ENCODE measurements around the gene RPSA. TPM values are rescaled to one million over a fixed set of nuclear protein-coding genes. Genes with fewer than 3 reads are reported as not detected.

Gene RPSA
- total RNA-seq, 4 donors from 2014 or later: 637 to 1,292 (median 907) TPM

DNA sequence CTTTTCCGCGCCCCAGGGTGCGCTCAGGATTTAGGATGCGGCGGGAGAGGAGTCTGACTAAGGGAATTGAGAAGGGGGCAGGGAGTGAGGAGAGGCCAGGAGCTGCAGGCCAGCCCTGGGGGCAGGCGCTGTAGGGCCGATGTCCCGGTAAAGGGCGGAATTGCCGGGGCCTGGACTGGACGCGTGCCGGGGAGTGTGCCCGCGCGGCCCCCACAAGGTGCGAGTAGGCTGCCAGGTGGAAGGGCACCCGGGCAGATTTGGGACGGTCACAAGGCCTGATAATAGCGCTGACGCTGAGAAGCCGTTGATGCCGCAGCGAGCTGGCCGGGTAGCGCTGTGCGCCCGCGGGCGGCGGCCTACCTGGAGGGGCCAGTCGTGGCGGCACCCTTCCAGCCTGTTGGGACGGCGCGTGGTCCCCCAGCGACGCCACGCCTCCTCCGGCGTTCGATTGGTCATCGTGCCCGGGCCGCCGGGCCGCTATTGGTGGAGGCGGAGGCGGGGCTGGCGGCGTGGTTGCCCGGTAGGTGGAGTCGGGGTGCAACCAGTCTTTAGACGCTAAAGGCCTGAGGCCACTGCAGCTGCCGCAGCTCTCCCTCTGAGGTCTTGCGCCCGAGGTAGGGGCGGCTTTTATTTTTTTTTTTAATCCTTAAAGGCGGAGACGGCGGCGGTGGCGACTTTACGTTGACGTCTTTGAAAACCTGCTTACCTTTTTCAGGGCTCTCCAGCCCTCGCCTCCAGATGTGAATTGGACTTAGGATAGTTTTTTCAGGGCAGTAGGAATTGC lies 22.4 kb upstream of the RPSA start:
- H3K4me3 ChIP-seq: peak overlapping the region; percentile 63 to 81
- peak overlapping the region; percentile 88 to 98 (median 92) for H3K27ac ChIP-seq
- peaks cover 0 to 45% (median 10%) of the 10 kb centered on the region in 3 donors for H3K4me1 ChIP-seq
- no peaks in the 10 kb centered on the region for H3K36me3 ChIP-seq
- WGBS, 2 donors (ENCODE audit: low coverage in 1 of 2): 2 to 3% methylated on average over 16 to 21 of the region's 66 CpGs
- TF ChIP-seq EP300 (IDR thresholded peaks at IDR 0.05): no peak
- TF ChIP-seq POLR2A (IDR thresholded peaks at IDR 0.05): peak; percentile 76 to 87
- TF ChIP-seq, protein P1, sequence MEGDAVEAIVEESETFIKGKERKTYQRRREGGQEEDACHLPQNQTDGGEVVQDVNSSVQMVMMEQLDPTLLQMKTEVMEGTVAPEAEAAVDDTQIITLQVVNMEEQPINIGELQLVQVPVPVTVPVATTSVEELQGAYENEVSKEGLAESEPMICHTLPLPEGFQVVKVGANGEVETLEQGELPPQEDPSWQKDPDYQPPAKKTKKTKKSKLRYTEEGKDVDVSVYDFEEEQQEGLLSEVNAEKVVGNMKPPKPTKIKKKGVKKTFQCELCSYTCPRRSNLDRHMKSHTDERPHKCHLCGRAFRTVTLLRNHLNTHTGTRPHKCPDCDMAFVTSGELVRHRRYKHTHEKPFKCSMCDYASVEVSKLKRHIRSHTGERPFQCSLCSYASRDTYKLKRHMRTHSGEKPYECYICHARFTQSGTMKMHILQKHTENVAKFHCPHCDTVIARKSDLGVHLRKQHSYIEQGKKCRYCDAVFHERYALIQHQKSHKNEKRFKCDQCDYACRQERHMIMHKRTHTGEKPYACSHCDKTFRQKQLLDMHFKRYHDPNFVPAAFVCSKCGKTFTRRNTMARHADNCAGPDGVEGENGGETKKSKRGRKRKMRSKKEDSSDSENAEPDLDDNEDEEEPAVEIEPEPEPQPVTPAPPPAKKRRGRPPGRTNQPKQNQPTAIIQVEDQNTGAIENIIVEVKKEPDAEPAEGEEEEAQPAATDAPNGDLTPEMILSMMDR (IDR thresholded peaks at IDR 0.05): peak in 2 of 4 experiments; percentile 21 to 24
- peak; percentile 88 for TF ChIP-seq POLR2AphosphoS5 (IDR thresholded peaks at IDR 0.05)
- ATAC-seq: peak; percentile 97
- no peaks in the 10 kb centered on the region for H3K9me3 ChIP-seq
- no peaks in the 10 kb centered on the region for H3K27me3 ChIP-seq

DNA sequence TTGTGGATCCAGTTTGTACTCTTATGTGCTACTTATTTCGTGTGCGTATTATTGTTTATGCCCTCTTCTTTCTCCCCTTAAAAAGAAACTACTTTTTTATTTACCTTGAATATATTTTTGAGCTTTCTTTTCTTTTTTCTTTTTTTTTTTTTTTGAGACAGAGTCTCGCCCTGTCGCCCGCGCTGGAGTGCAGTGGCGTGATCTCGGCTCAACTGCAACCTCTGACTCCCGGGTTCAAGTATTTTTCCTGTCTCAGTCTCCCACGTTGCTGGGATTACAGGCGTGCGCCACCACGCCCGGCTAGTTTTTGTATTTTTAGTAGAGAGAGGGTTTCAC lies 21.9 kb upstream of the RPSA start:
- Histone ChIP-seq H3K27ac (peak overlapping the region; percentile 43 to 98 (median 92)), H3K36me3 (peaks cover 0 to 4% of the 10 kb centered on the region in 2 donors), H3K4me1 (peaks cover 0 to 45% (median 10%) of the 10 kb centered on the region in 3 donors), H3K4me3 (peak overlapping the region; percentile 63 to 81), H3K27me3 (no peaks in the 10 kb centered on the region), H3K9me3 (no peaks in the 10 kb centered on the region)
- no peak for TF ChIP-seq POLR2AphosphoS5 (IDR thresholded peaks at IDR 0.05)
- TF ChIP-seq EP300 (IDR thresholded peaks at IDR 0.05): no peak
- TF ChIP-seq, protein P1 (IDR thresholded peaks at IDR 0.05): no peak
- no peak for TF ChIP-seq POLR2A (IDR thresholded peaks at IDR 0.05)
- no peak for ATAC-seq
- WGBS, 2 donors (ENCODE audit: low coverage in 1 of 2): 49 to 59% methylated on average over 5 to 10 of the region's 14 CpGs

DNA sequence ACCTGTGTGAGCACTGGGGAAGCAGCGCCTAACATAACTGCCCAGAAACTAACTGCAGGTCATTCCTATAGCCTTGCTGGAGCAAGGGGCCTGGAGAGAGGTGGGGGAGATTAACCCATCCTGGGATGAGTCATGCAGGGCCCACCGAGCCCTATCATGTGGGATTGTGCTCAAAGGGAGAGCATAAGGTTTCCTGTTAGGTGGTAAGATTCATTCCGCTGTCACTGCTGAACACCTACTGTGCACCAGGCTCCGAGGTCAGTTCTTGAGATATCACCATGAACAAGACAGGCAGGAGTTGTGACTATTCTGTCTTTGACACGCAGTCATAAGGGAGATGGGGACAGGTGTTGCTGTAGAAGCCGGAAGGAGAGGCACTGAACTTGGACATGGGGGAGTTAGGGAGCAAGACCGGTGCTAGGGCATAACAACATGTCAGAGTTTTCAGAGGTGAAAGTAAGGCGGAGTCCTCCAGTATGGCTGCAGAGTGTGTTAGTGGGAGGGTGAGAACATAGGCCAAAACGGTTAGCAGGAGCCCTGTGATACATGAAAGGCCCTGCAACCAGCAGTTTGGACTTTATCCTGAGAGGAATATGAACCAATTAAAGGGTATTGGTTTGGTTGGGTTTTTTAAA lies 20.9 kb upstream of the RPSA start:
- H3K9me3 ChIP-seq: no peaks in the 10 kb centered on the region
- no peak overlapping the region for H3K4me3 ChIP-seq
- 62 to 65% methylated on average over 6 to 7 of the region's 9 CpGs for WGBS, 2 donors (ENCODE audit: low coverage in 1 of 2)
- no peaks in the 10 kb centered on the region for H3K27me3 ChIP-seq
- H3K4me1 ChIP-seq: peaks cover 0 to 45% (median 10%) of the 10 kb centered on the region in 3 donors
- ATAC-seq: no peak
- no peak overlapping the region for H3K27ac ChIP-seq
- H3K36me3 ChIP-seq: peaks cover 0 to 14% of the 10 kb centered on the region in 2 donors
- TF ChIP-seq POLR2A (IDR thresholded peaks at IDR 0.05) (no peak), EP300 (IDR thresholded peaks at IDR 0.05) (no peak), POLR2AphosphoS5 (IDR thresholded peaks at IDR 0.05) (no peak)
- TF ChIP-seq, protein P1 (IDR thresholded peaks at IDR 0.05): no peak

DNA sequence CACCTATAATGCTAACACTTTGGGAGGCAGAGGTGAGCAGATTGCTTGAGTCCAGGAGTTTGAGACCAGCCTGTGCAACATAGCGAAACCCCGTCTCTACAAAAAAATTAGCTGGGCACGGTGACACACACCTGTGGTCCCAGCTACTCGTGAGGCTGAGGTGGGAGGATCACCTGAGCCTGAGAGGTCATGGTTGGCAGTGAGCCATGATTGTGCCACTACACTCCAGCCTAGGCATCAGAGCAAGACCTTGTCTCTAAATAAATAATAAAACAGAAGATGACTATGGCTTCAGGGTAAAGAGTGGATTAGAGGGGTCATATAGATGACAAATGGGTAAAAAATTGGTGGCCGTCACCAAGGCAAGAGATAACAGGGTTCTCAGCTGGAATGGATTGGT lies 20.2 kb upstream of the RPSA start:
- Histone ChIP-seq H3K36me3 (peaks cover 0 to 21% of the 10 kb centered on the region in 2 donors), H3K27me3 (no peaks in the 10 kb centered on the region), H3K4me3 (no peak overlapping the region), H3K9me3 (no peaks in the 10 kb centered on the region), H3K4me1 (peaks cover 0 to 45% (median 10%) of the 10 kb centered on the region in 3 donors), H3K27ac (no peak overlapping the region)
- no peak for ATAC-seq
- WGBS, 2 donors (ENCODE audit: low coverage in 1 of 2): 67 to 69% methylated on average over 3 to 4 of the region's 5 CpGs
- TF ChIP-seq EP300 (IDR thresholded peaks at IDR 0.05) (no peak), POLR2A (IDR thresholded peaks at IDR 0.05) (no peak)

DNA sequence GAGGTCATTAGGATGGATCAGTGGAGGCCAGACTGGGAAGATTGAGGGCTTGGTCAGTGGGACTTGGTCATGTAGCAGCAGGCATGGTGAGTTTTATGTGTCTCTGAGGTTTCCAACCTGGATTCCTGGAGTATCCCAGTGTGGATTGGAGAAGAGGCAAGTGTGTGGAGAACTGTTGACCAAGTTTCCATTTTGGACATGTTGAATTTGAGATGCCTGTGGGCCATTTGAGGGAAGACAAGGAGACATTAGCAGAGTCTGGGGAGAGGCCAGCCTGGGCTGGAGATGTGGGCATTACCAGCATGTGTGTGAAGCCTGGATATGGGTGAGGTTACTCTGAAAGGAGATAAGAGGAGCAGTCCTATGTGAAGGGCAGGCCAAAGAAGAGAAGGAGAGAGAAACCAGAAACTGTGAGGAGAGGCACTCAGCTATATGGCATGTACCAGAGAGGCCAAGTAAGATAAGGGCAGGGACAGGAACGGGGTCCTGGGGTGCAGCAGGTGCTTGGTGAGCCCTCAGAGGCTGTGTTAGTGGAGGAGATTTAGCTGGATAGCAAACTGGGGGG lies 19.0 kb upstream of the RPSA start:
- Histone ChIP-seq H3K36me3 (peaks cover 0 to 33% of the 10 kb centered on the region in 2 donors), H3K27ac (no peak overlapping the region), H3K27me3 (no peaks in the 10 kb centered on the region), H3K9me3 (no peaks in the 10 kb centered on the region), H3K4me3 (no peak overlapping the region), H3K4me1 (peaks cover 0 to 43% (median 10%) of the 10 kb centered on the region in 3 donors)
- TF ChIP-seq EP300 (IDR thresholded peaks at IDR 0.05) (no peak), POLR2AphosphoS5 (IDR thresholded peaks at IDR 0.05) (no peak), POLR2A (IDR thresholded peaks at IDR 0.05) (no peak)
- TF ChIP-seq, protein P1 (IDR thresholded peaks at IDR 0.05): no peak
- ATAC-seq: no peak
- 80 to 100% methylated on average over 1 of the region's 1 CpG for WGBS, 2 donors (ENCODE audit: low coverage in 1 of 2)

Data from gastroesophageal sphincter (tissue), 4 donors.